Measurements from ENCODE around the gene YARS1. TPM values are rescaled to one million over a fixed set of nuclear protein-coding genes. Genes with fewer than 3 reads are reported as not detected.
A peak's percentile ranks its signal among the peaks of the same experiment; 100 is the strongest.

The YARS1 gene
- 262 and 299 TPM in 2 replicates for total RNA-seq (2021)
- Bru-seq, nascent RNA, result percentile 90 among the genes with signal in this experiment
- percentile 90 among the genes with signal in this experiment for BruChase-seq, experiment 1, labeled RNA remaining after a 2-hour chase
- percentile 93 among the genes with signal in this experiment for BruChase-seq, experiment 2, labeled RNA remaining after a 6-hour chase
- long read RNA-seq, transcript YARS-201 (13 exons, 3,238 nt), result major isoform, 494 of 637 reads
- long read RNA-seq, partial matches to known transcripts, result 73 of 637 reads
- long read RNA-seq, other reads (novel, unspliced or antisense), result 63 of 637 reads

- peaks cover 14% of the 10 kb centered on the region for H3K36me3 ChIP-seq (ENCODE audit: insufficient read depth, low read length, poor library complexity, severe bottlenecking)
- DNase-seq (ENCODE audit: low spot score), result peak; percentile 99
- ChIA-PET CTCF (no interaction called here), POLR2A (ENCODE audit: low non-redundant PET) (no interaction called here)
- peaks cover 21% of the 10 kb centered on the region for H3K4me1 ChIP-seq (ENCODE audit: insufficient read depth, low read length, poor library complexity, severe bottlenecking)
- intact Hi-C loops (cut with micrococcal nuclease; ENCODE audit: unreplicated experiment), result no loop called here
- no peaks in the 10 kb centered on the region for H3K9me3 ChIP-seq (ENCODE audit: low read depth, low read length, poor library complexity, severe bottlenecking)
- H3K27ac ChIP-seq (ENCODE audit: low read depth, low read length, poor library complexity, severe bottlenecking), result peak within 1 kb of the TSS; percentile 94
- no peaks in the 10 kb centered on the region for H3K27me3 ChIP-seq (replicated peaks; ENCODE audit: insufficient read depth, low read depth, low read length, poor library complexity)
- BruUV-seq (replicated peaks), result no TSS peak
- TF ChIP-seq CTCF (conservative IDR thresholded peaks at IDR 0.05; ENCODE audit: low read depth, low read length) (no peak), EZH2 (IDR thresholded peaks at IDR 0.05; ENCODE audit: borderline replicate concordance, low read depth, low read length, poor library complexity, severe bottlenecking) (no peak)
- peak within 1 kb of the TSS; percentile 89 for H3K4me3 ChIP-seq (ENCODE audit: low read depth, low read length, poor library complexity, severe bottlenecking)
Observed at GRCh38 chr1:32817159-32817814, at the start of gene YARS1, which contains the start of gene S100PBP. TSS of gene YARS1 (minus strand) at chr1:32817358. CDS start at chr1:32817244, 114 bp downstream. TSS of gene S100PBP (plus strand) at chr1:32817653. CDS start at chr1:32826100, 8,447 bp downstream.

- H3K27ac ChIP-seq (ENCODE audit: low read depth, low read length, poor library complexity, severe bottlenecking), result no peak overlapping the region
- no peaks in the 10 kb centered on the region for H3K9me3 ChIP-seq (ENCODE audit: low read depth, low read length, poor library complexity, severe bottlenecking)
- intact Hi-C loops (cut with micrococcal nuclease; ENCODE audit: unreplicated experiment), result no loop called here
- BruUV-seq (replicated peaks), result no TSS peak
- H3K36me3 ChIP-seq (ENCODE audit: insufficient read depth, low read length, poor library complexity, severe bottlenecking), result peaks cover 8% of the 10 kb centered on the region
- no peaks in the 10 kb centered on the region for H3K4me1 ChIP-seq (ENCODE audit: insufficient read depth, low read length, poor library complexity, severe bottlenecking)
- no peak overlapping the region for H3K4me3 ChIP-seq (ENCODE audit: low read depth, low read length, poor library complexity, severe bottlenecking)
- H3K27me3 ChIP-seq (replicated peaks; ENCODE audit: insufficient read depth, low read depth, low read length, poor library complexity), result no peaks in the 10 kb centered on the region
- TF ChIP-seq EZH2 (IDR thresholded peaks at IDR 0.05; ENCODE audit: borderline replicate concordance, low read depth, low read length, poor library complexity, severe bottlenecking) (no peak), CTCF (conservative IDR thresholded peaks at IDR 0.05; ENCODE audit: low read depth, low read length) (no peak)
- ChIA-PET CTCF (no interaction called here), POLR2A (ENCODE audit: low non-redundant PET) (no interaction called here)
- DNase-seq (ENCODE audit: low spot score), result no peak
Observed at GRCh38 chr1:32865639-32866405, 48.7 kb upstream of the YARS1 start.

- Histone ChIP-seq H3K4me3 (ENCODE audit: low read depth, low read length, poor library complexity, severe bottlenecking) (no peak overlapping the region), H3K27ac (ENCODE audit: low read depth, low read length, poor library complexity, severe bottlenecking) (no peak overlapping the region), H3K9me3 (ENCODE audit: low read depth, low read length, poor library complexity, severe bottlenecking) (no peaks in the 10 kb centered on the region), H3K4me1 (ENCODE audit: insufficient read depth, low read length, poor library complexity, severe bottlenecking) (no peaks in the 10 kb centered on the region), H3K27me3 (replicated peaks; ENCODE audit: insufficient read depth, low read depth, low read length, poor library complexity) (no peaks in the 10 kb centered on the region), H3K36me3 (ENCODE audit: insufficient read depth, low read length, poor library complexity, severe bottlenecking) (peaks cover 8% of the 10 kb centered on the region)
- ChIA-PET CTCF (no interaction called here), POLR2A (ENCODE audit: low non-redundant PET) (no interaction called here)
- DNase-seq (ENCODE audit: low spot score), result no peak
- BruUV-seq (replicated peaks), result no TSS peak
- intact Hi-C loops (cut with micrococcal nuclease; ENCODE audit: unreplicated experiment), result no loop called here
- TF ChIP-seq CTCF (conservative IDR thresholded peaks at IDR 0.05; ENCODE audit: low read depth, low read length), result no peak
- TF ChIP-seq EZH2 (IDR thresholded peaks at IDR 0.05; ENCODE audit: borderline replicate concordance, low read depth, low read length, poor library complexity, severe bottlenecking), result no peak
Observed at GRCh38 chr1:32864375-32865019, 47.3 kb upstream of the YARS1 start.

Data from A673 (cell line).